HEK293 (cell line): ENCODE measurements around the gene MYRIP.

Experiments
- CTCF ChIA-PET: fragments of 350-600 bp; formaldehyde crosslinking; extraction: SDS; loops from one replicate; lab custom pipeline; 2021; ENCODE audit warnings: antibody characterized with exemption; lab: Yijun Ruan, JAX
- POLR2A ChIA-PET: fragments of 300-600 bp; formaldehyde crosslinking; extraction: SDS; loops from one replicate; lab custom pipeline; 2020; ENCODE audit warnings: antibody characterized with exemption, inconsistent platforms; lab: Yijun Ruan, JAX
- H3K27ac ChIP-seq: fragments of 200-500 bp; sonication (Bioruptor generic); 2 replicates; pipeline ENCODE4 v1.5.1; 2014; ENCODE audit warnings: low read depth, low read length, control low read depth, inconsistent platforms; ENCODE audit errors: extremely low read depth
- H3K36me3 ChIP-seq, 2 experiments: fragments of 200-500 bp in 1 of 2; sonication (Bioruptor generic) in 1 of 2; 1 replicate in 1 of 2; 2 replicates in 1 of 2; pipeline ENCODE4 v1.5.1; 2014 to 2017; ENCODE audit warnings: inconsistent platforms in 2 of 2, low read length in 2 of 2; ENCODE audit not compliant: control insufficient read depth in 2 of 2, insufficient read depth in 1 of 2
- H3K4me1 ChIP-seq: fragments of 200-500 bp; sonication (Bioruptor generic); 2 replicates; pipeline ENCODE4 v1.5.1; 2014; ENCODE audit warnings: mild to moderate bottlenecking, low read length, inconsistent platforms; ENCODE audit not compliant: control insufficient read depth, insufficient read depth
- H3K4me3 ChIP-seq: 2 replicates; pipeline ENCODE4 v1.5.1; 2011; ENCODE audit warnings: low read depth, mild to moderate bottlenecking, control low read depth, low read length, moderate library complexity
- H3K9me3 ChIP-seq: fragments of 200-500 bp; sonication (Bioruptor generic); 2 replicates; pipeline ENCODE4 v1.5.1; 2014; ENCODE audit warnings: low read depth, low read length, inconsistent platforms; ENCODE audit not compliant: control insufficient read depth, insufficient read depth
- AEBP2 ChIP-seq: fragments of 450-650 bp; formaldehyde crosslinking; IDR thresholded peaks from 2 replicates; pipeline ENCODE4 v1.5.1; 2016; ENCODE audit warnings: missing biosample characterization, missing genetic modification characterization, borderline replicate concordance
- HIC1 ChIP-seq: fragments of 450-650 bp; formaldehyde crosslinking; IDR thresholded peaks from 2 replicates; pipeline ENCODE4 v1.5.1; 2016; ENCODE audit warnings: missing biosample characterization, missing genetic modification characterization
- KLF8 ChIP-seq: fragments of 450-650 bp; formaldehyde crosslinking; IDR thresholded peaks from 2 replicates; pipeline ENCODE4 v1.5.1; 2016; ENCODE audit warnings: missing biosample characterization, missing genetic modification characterization
- ZNF112 ChIP-seq: fragments of 450-650 bp; formaldehyde crosslinking; IDR thresholded peaks from 2 replicates; pipeline ENCODE4 v1.5.0; 2017; ENCODE audit warnings: missing biosample characterization, missing genetic modification characterization
- ZNF175 ChIP-seq: fragments of 450-650 bp; formaldehyde crosslinking; IDR thresholded peaks from 2 replicates; pipeline ENCODE4 v1.5.1; 2016; ENCODE audit warnings: missing biosample characterization, missing genetic modification characterization
- ZNF426 ChIP-seq: fragments of 450-650 bp; formaldehyde crosslinking; IDR thresholded peaks from 2 replicates; pipeline ENCODE4 v1.5.1; 2017; ENCODE audit warnings: missing biosample characterization, missing genetic modification characterization, mild to moderate bottlenecking, inconsistent platforms, moderate library complexity
- ZNF449 ChIP-seq: fragments of 450-650 bp; formaldehyde crosslinking; IDR thresholded peaks from 2 replicates; pipeline ENCODE4 v1.5.1; 2017; ENCODE audit warnings: missing biosample characterization, mild to moderate bottlenecking, missing genetic modification characterization, moderate library complexity
- ZNF510 ChIP-seq: fragments of 450-650 bp; formaldehyde crosslinking; IDR thresholded peaks from 2 replicates; pipeline ENCODE4 v1.5.1; 2018; ENCODE audit warnings: mild to moderate bottlenecking, missing genetic modification characterization, missing biosample characterization; ENCODE audit not compliant: insufficient replicate concordance
- ZNF544 ChIP-seq: fragments of 450-650 bp; formaldehyde crosslinking; IDR thresholded peaks from 2 replicates; pipeline ENCODE4 v1.5.0; 2017; ENCODE audit warnings: missing biosample characterization, missing genetic modification characterization
- ZNF549 ChIP-seq: fragments of 450-650 bp; IDR thresholded peaks from 2 replicates; pipeline ENCODE4 v1.5.1; 2018; ENCODE audit warnings: missing biosample characterization, missing genetic modification characterization, mild to moderate bottlenecking, inconsistent platforms, moderate library complexity
- ZNF600 ChIP-seq: fragments of 450-650 bp; formaldehyde crosslinking; IDR thresholded peaks from 2 replicates; pipeline ENCODE4 v1.5.1; 2016; ENCODE audit warnings: missing biosample characterization, missing genetic modification characterization
- ZNF677 ChIP-seq: fragments of 450-650 bp; IDR thresholded peaks from 2 replicates; pipeline ENCODE4 v1.5.0; 2018; ENCODE audit warnings: missing biosample characterization, mild to moderate bottlenecking, missing genetic modification characterization, moderate library complexity
- ZNF692 ChIP-seq: fragments of 450-650 bp; formaldehyde crosslinking; IDR thresholded peaks from 2 replicates; pipeline ENCODE4 v1.5.1; 2016; ENCODE audit warnings: missing biosample characterization, missing genetic modification characterization
- ZNF747 ChIP-seq: fragments of 450-650 bp; formaldehyde crosslinking; IDR thresholded peaks from 2 replicates; pipeline ENCODE4 v1.5.1; 2016; ENCODE audit warnings: missing biosample characterization, missing genetic modification characterization
- ZNF776 ChIP-seq: fragments of 450-650 bp; formaldehyde crosslinking; IDR thresholded peaks from 2 replicates; pipeline ENCODE4 v1.5.0; 2017; ENCODE audit warnings: missing biosample characterization, missing genetic modification characterization, borderline replicate concordance
- ZNF777 ChIP-seq: fragments of 450-650 bp; formaldehyde crosslinking; IDR thresholded peaks from 2 replicates; pipeline ENCODE4 v1.5.1; 2017; ENCODE audit warnings: missing biosample characterization, missing genetic modification characterization, borderline replicate concordance
- ZNF785 ChIP-seq: fragments of 450-650 bp; formaldehyde crosslinking; IDR thresholded peaks from 2 replicates; pipeline ENCODE4 v1.5.1; 2016; ENCODE audit warnings: missing biosample characterization, missing genetic modification characterization
- ZNF837 ChIP-seq: fragments of 450-650 bp; formaldehyde crosslinking; IDR thresholded peaks from 2 replicates; pipeline ENCODE4 v1.5.1; 2016; ENCODE audit warnings: missing biosample characterization, missing genetic modification characterization
- ZSCAN23 ChIP-seq: fragments of 450-650 bp; formaldehyde crosslinking; IDR thresholded peaks from 2 replicates; pipeline ENCODE4 v1.5.1; 2016; ENCODE audit warnings: missing biosample characterization, missing genetic modification characterization
- TF ChIP-seq, protein P1 (sequence below): fragments of 450-650 bp; formaldehyde crosslinking; optimal IDR thresholded peaks from 2 replicates; pipeline ENCODE3; 2016; ENCODE audit warnings: missing biosample characterization, mild to moderate bottlenecking, missing genetic modification characterization
- TF ChIP-seq, protein P2 (sequence below): fragments of 450-650 bp; IDR thresholded peaks from 2 replicates; pipeline ENCODE4 v1.5.1; 2018; ENCODE audit warnings: missing biosample characterization, mild to moderate bottlenecking, missing genetic modification characterization

The MYRIP gene

GRCh38 chr3:40226636-40227035, 417.2 kb downstream of the MYRIP start (continued):
- TF ChIP-seq, protein P1, sequence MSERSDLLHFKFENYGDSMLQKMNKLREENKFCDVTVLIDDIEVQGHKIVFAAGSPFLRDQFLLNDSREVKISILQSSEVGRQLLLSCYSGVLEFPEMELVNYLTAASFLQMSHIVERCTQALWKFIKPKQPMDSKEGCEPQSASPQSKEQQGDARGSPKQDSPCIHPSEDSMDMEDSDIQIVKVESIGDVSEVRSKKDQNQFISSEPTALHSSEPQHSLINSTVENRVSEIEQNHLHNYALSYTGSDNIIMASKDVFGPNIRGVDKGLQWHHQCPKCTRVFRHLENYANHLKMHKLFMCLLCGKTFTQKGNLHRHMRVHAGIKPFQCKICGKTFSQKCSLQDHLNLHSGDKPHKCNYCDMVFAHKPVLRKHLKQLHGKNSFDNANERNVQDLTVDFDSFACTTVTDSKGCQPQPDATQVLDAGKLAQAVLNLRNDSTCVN, result no peak
- TF ChIP-seq ZNF692 (tag by site-specific recombination) (no peak), KLF8 (no peak), AEBP2 (tag by site-specific recombination) (no peak), ZNF510 (tag by site-specific recombination) (no peak), ZNF549 (tag by site-specific recombination) (no peak)

GRCh38 chr3:40228792-40229350, 419.5 kb downstream of the MYRIP start:
- CTCF ChIA-PET, result no interaction called here
- Histone ChIP-seq H3K4me3 (no peak overlapping the region), H3K4me1 (no peaks in the 10 kb centered on the region), H3K9me3 (no peaks in the 10 kb centered on the region), H3K27ac (no peak overlapping the region), H3K36me3 (no peaks in the 10 kb centered on the region)
- POLR2A ChIA-PET, result no interaction called here
- TF ChIP-seq ZNF747 (tag by site-specific recombination) (no peak), ZNF544 (no peak), ZNF785 (tag by site-specific recombination) (no peak), ZNF837 (tag by site-specific recombination) (no peak), ZNF426 (tag by site-specific recombination) (no peak), ZSCAN23 (tag by site-specific recombination) (no peak), ZNF112 (tag by site-specific recombination) (no peak), HIC1 (tag by site-specific recombination) (no peak), ZNF777 (tag by site-specific recombination) (no peak), ZNF175 (no peak), ZNF677 (tag by site-specific recombination) (no peak), ZNF600 (tag by site-specific recombination) (no peak), ZNF776 (tag by site-specific recombination) (no peak), ZNF449 (no peak)
- TF ChIP-seq, protein P2, sequence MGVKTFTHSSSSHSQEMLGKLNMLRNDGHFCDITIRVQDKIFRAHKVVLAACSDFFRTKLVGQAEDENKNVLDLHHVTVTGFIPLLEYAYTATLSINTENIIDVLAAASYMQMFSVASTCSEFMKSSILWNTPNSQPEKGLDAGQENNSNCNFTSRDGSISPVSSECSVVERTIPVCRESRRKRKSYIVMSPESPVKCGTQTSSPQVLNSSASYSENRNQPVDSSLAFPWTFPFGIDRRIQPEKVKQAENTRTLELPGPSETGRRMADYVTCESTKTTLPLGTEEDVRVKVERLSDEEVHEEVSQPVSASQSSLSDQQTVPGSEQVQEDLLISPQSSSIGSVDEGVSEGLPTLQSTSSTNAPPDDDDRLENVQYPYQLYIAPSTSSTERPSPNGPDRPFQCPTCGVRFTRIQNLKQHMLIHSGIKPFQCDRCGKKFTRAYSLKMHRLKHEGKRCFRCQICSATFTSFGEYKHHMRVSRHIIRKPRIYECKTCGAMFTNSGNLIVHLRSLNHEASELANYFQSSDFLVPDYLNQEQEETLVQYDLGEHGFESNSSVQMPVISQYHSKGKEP (tag by site-specific recombination), result no peak
- TF ChIP-seq, all 188 proteins: peak for 0
